Breast epithelium (tissue), 4 donors: ENCODE data around the gene NOL4. TPM values are rescaled to one million over a fixed set of nuclear protein-coding genes. Genes with fewer than 3 reads are reported as not detected.

Experiments used
- DNase-seq, 2 donors: peaks; one replicate each; pipeline ENCODE4 v3.0.0-alpha.2; 2019; ENCODE audit warnings: low spot score in 2 of 2
- H3K27ac ChIP-seq, 2 donors: fragments of 200-600 bp; sonication (generic) in 1 of 2; one replicate each; pipeline ENCODE4 v1.5.1; 2016 to 2019; ENCODE audit warnings: mild to moderate bottlenecking in 1 of 2
- H3K27me3 ChIP-seq, 2 donors: fragments of 200-600 bp; sonication (generic) in 1 of 2; one replicate each; pipeline versions ENCODE4 v1.5.1 to v1.6.0; 2017 to 2019; ENCODE audit warnings: control low read depth in 1 of 2, mild to moderate bottlenecking in 1 of 2
- H3K36me3 ChIP-seq: fragments of 200-600 bp; one replicate; pipeline ENCODE4 v1.5.1; 2019
- H3K4me1 ChIP-seq, 2 donors: fragments of 200-600 bp; sonication (generic); one replicate each; pipeline ENCODE4 v1.5.1; 2016 to 2019; ENCODE audit warnings: control low read depth in 1 of 2
- H3K4me3 ChIP-seq, 3 donors: fragments of 200-600 bp; sonication (generic); 1 replicate in 2 of 3; 2 replicates in 1 of 3; pipeline ENCODE4 v1.5.1; 2016 to 2019; ENCODE audit warnings: mild to moderate bottlenecking in 3 of 3, moderate library complexity in 2 of 3
- H3K9me3 ChIP-seq, 2 donors: fragments of 200-600 bp; sonication (generic) in 1 of 2; one replicate each; pipeline ENCODE4 v1.5.1; 2016 to 2019; ENCODE audit warnings: control low read depth in 1 of 2
- POLR2A ChIP-seq: fragments of 450-650 bp; IDR thresholded peaks from one replicate; pipeline ENCODE4 v1.6.1; 2016; ENCODE audit warnings: antibody characterized with exemption, mild to moderate bottlenecking, moderate library complexity
- POLR2AphosphoS5 ChIP-seq, 3 donors: sonication (generic); formaldehyde crosslinking; IDR thresholded peaks; one replicate each; pipeline ENCODE4 v1.6.1; 2017; ENCODE audit warnings: antibody characterized with exemption in 3 of 3
- intact Hi-C: fragments of 100-400 bp; cut with DNase I; formaldehyde crosslinking; loops from one replicate; pipeline ENCODE4 v1.15.1; 2023; ENCODE audit warnings: low total_unique reads
- total RNA-seq, 3 donors: library from RNA; depleted of rRNA; stranded (reverse); fragments of >200 nt; gene quantifications; one replicate each; pipeline ENCODE4 v1.1.0, GENCODE V29; 2016
- TF ChIP-seq, protein P1 (sequence below), 3 donors: fragments of 450-650 bp; IDR thresholded peaks; one replicate each; pipeline ENCODE4 v1.5.1; 2016 to 2017; ENCODE audit warnings: antibody characterized with exemption in 3 of 3, mild to moderate bottlenecking in 3 of 3, moderate library complexity in 3 of 3

The NOL4 gene
- total RNA-seq, 3 donors from 2014 or later: under 0.01 TPM; not detected in 2

DNA sequence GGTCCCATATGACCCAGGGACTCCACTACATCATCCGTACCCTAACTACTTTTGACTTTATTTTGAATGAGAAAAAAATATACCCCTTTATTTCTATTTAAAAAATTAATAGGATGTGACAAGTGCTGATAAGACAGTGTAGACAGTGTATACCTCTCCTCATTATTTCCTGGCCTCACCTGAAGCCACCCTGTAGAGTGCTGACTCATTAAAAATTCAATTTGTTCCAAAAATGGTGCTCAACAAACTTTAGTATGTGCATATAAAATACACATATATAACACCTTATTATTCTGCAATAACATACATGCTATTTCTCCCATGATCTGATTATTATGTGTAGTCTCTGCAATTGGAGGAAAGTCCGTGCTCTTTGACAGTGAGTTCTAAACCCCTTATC lies 20.8 kb downstream of the NOL4 start:
- no peak overlapping the region for H3K27ac ChIP-seq
- TF ChIP-seq, protein P1, sequence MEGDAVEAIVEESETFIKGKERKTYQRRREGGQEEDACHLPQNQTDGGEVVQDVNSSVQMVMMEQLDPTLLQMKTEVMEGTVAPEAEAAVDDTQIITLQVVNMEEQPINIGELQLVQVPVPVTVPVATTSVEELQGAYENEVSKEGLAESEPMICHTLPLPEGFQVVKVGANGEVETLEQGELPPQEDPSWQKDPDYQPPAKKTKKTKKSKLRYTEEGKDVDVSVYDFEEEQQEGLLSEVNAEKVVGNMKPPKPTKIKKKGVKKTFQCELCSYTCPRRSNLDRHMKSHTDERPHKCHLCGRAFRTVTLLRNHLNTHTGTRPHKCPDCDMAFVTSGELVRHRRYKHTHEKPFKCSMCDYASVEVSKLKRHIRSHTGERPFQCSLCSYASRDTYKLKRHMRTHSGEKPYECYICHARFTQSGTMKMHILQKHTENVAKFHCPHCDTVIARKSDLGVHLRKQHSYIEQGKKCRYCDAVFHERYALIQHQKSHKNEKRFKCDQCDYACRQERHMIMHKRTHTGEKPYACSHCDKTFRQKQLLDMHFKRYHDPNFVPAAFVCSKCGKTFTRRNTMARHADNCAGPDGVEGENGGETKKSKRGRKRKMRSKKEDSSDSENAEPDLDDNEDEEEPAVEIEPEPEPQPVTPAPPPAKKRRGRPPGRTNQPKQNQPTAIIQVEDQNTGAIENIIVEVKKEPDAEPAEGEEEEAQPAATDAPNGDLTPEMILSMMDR (IDR thresholded peaks at IDR 0.05): no peak
- no peak for TF ChIP-seq POLR2AphosphoS5 (IDR thresholded peaks at IDR 0.05)
- TF ChIP-seq POLR2A: no peak
- intact Hi-C loops: no loop called here
- no peaks in the 10 kb centered on the region for H3K4me1 ChIP-seq
- H3K36me3 ChIP-seq: no peaks in the 10 kb centered on the region
- no peak overlapping the region for H3K4me3 ChIP-seq
- DNase-seq: no peak
- H3K9me3 ChIP-seq: no peaks in the 10 kb centered on the region
- no peaks in the 10 kb centered on the region for H3K27me3 ChIP-seq

DNA sequence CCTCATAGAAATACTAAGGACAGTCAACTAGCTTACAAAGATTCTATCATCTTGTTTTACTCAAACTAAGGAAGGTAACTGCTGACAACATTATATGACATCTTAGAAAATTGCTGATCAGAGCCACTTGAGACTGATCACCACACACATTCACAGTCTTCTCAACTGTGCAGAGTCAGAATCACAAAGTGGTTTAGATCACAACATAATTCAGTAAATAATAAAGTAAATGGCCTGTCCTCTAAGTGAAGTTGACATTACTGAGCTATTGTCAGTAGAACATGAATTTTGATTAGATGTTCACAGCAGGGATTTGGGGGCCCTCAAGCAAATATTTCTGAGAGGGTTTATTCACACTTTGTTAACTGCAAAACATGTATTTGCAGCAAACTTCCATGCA lies 28.5 kb downstream of the NOL4 start:
- no peak overlapping the region for H3K27ac ChIP-seq
- TF ChIP-seq POLR2A (no peak), POLR2AphosphoS5 (IDR thresholded peaks at IDR 0.05) (no peak)
- TF ChIP-seq, protein P1 (IDR thresholded peaks at IDR 0.05): no peak
- DNase-seq: no peak
- H3K36me3 ChIP-seq: no peaks in the 10 kb centered on the region
- H3K27me3 ChIP-seq: no peaks in the 10 kb centered on the region
- no peak overlapping the region for H3K4me3 ChIP-seq
- H3K4me1 ChIP-seq: no peaks in the 10 kb centered on the region
- intact Hi-C loops: no loop called here
- H3K9me3 ChIP-seq: no peaks in the 10 kb centered on the region

DNA sequence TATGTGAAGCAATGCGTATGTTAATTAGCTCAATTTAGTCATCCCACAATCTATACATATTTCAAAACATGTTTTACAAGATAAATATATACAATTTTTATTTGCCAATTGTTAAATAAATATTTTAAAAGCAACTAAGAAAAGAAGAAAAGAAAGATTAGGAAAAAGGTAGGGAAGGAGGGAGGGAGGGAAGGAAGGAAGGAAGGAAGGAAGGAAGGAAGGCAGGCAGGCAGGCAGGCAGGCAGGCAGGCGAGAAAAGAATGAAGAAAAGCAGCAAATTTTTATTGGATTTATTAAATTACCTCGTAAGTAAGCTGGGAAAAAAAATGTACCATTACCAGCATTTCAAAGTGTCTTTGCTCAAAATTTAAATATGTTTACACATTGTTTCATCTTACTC lies 30.5 kb downstream of the NOL4 start:
- TF ChIP-seq, protein P1 (IDR thresholded peaks at IDR 0.05): no peak
- TF ChIP-seq POLR2A (no peak), POLR2AphosphoS5 (IDR thresholded peaks at IDR 0.05) (no peak)
- H3K27ac ChIP-seq: no peak overlapping the region
- no peaks in the 10 kb centered on the region for H3K4me1 ChIP-seq
- no peak overlapping the region for H3K4me3 ChIP-seq
- H3K9me3 ChIP-seq: no peaks in the 10 kb centered on the region
- DNase-seq: no peak
- no peaks in the 10 kb centered on the region for H3K27me3 ChIP-seq
- H3K36me3 ChIP-seq: no peaks in the 10 kb centered on the region
- intact Hi-C loops: no loop called here

DNA sequence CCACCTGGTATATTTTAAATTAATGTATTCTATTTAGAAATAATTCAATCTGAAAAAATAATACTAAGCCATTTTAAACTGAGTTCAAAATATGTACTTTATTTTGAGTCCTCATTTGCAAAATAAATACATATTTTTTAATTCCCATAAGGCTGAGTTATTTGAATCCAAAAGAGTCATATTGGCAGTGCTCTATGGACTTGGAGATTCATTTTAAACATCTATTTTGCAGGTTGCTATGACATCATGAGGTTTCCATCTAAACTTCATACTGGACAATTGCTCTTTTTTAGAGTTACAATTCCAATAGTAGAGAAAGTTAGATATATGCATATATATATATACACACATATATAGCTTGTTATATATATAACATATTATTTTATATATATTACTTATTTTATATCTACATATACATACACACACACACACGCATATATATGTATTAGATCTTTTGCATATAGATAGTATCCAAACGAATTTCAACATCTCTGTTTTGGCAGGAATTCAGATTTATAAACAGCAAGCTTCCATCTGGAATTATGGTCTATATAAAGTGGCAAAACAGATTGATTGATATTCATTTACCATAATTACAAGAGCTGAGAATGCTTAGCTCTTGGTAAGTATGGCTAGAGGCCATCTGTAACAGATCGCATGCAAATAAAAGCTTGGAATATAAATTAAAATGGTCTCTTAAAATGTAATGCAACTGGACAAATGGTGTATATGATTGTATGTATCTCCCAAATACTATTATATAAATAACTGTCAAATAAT lies 34.9 kb downstream of the NOL4 start:
- TF ChIP-seq POLR2AphosphoS5 (IDR thresholded peaks at IDR 0.05) (no peak), POLR2A (no peak)
- TF ChIP-seq, protein P1 (IDR thresholded peaks at IDR 0.05): no peak
- no peak for DNase-seq
- no peak overlapping the region for H3K27ac ChIP-seq
- H3K36me3 ChIP-seq: no peaks in the 10 kb centered on the region
- H3K27me3 ChIP-seq: no peaks in the 10 kb centered on the region
- H3K9me3 ChIP-seq: no peaks in the 10 kb centered on the region
- no peaks in the 10 kb centered on the region for H3K4me1 ChIP-seq
- intact Hi-C loops: no loop called here
- H3K4me3 ChIP-seq: no peak overlapping the region
